K562 (cell line): ENCODE data around the gene EPB41L4B. TPM values are rescaled to one million over a fixed set of nuclear protein-coding genes. Genes with fewer than 3 reads are reported as not detected.

Source experiments
- ATAC-seq: fragments of 200-7000 bp; cut with Tn5 transposase; 3 replicates; pipeline ENCODE4 v1.9.1; 2020; ENCODE audit warnings: moderate library complexity
- BruUV-seq: library from RNA; stranded (reverse); fragments of 400-500 nt; replicated peaks from 2 replicates; lab custom pipeline; 2021; lab: Mats Ljungman, UMichigan
- CTCF ChIA-PET: fragments of 300-600 bp; formaldehyde crosslinking; extraction: SDS; loops from one replicate; lab custom pipeline; 2021; ENCODE audit warnings: low intra/inter-chr PET ratio; lab: Yijun Ruan, JAX
- POLR2A ChIA-PET: fragments of 300-600, 350-650 bp; sonication (Branson Sonifier 250); formaldehyde crosslinking; extraction: SDS; loops from one replicate; lab custom pipeline; 2021; ENCODE audit warnings: antibody characterized with exemption, inconsistent platforms; lab: Yijun Ruan, JAX
- DNase-seq, 4 experiments: peaks; one replicate each; pipeline versions ENCODE4 v3.0.0 to v3.0.0-alpha.2; 2011 to 2018; ENCODE audit warnings: low spot score in 3 of 4, mixed read lengths in 3 of 4; ENCODE audit errors: extremely low read depth in 1 of 4
- FAIRE-seq: peaks from 2 replicates; lab custom pipeline; 2011; peaks lifted over from hg19 to GRCh38; lab: Jason Lieb, UNC
- H2AFZ ChIP-seq: 2 replicates; pipeline ENCODE4 v1.6.0; 2011; ENCODE audit warnings: low read depth, low read length, control low read depth, inconsistent platforms
- H3K27ac ChIP-seq: fragments of 200-600 bp; 3 replicates; pipeline ENCODE4 v1.8.0; 2011; ENCODE audit warnings: low read depth, mild to moderate bottlenecking, control low read depth, inconsistent platforms, low read length, moderate library complexity, mixed read lengths; ENCODE audit errors: extremely low read depth
- H3K27me3 ChIP-seq, 2 experiments: fragments of 300-600 bp in 1 of 2; 2 replicates in 1 of 2; 3 replicates in 1 of 2; pipeline versions ENCODE4 v1.6.0 to v1.8.0; 2011; ENCODE audit warnings: inconsistent platforms in 2 of 2, low read length in 2 of 2, mild to moderate bottlenecking in 1 of 2, mixed read lengths in 1 of 2, moderate library complexity in 1 of 2; ENCODE audit not compliant: control insufficient read depth in 2 of 2, insufficient read depth in 2 of 2
- H3K36me3 ChIP-seq: fragments of 300-600 bp; 3 replicates; pipeline ENCODE4 v1.8.0; 2011; ENCODE audit warnings: mild to moderate bottlenecking, low read length, inconsistent platforms; ENCODE audit not compliant: control insufficient read depth, insufficient read depth
- H3K4me1 ChIP-seq, 2 experiments: fragments of 200-600 bp in 1 of 2; replicated peaks in 1 of 2; 2 replicates in 1 of 2; 3 replicates in 1 of 2; pipeline versions ENCODE4 v1.5.1 to v1.8.0; 2011; ENCODE audit warnings: inconsistent platforms in 2 of 2, low read length in 2 of 2, mild to moderate bottlenecking in 1 of 2, mixed read lengths in 1 of 2, moderate library complexity in 1 of 2; ENCODE audit not compliant: control insufficient read depth in 2 of 2, insufficient read depth in 2 of 2
- H3K4me2 ChIP-seq: 2 replicates; pipeline ENCODE4 v1.6.1; 2011; ENCODE audit warnings: low read length, control low read depth, inconsistent platforms, mixed read lengths; ENCODE audit not compliant: insufficient read depth
- H3K4me3 ChIP-seq: fragments of 200-600 bp; sonication (generic), shearing (Covaris generic); 2 replicates; pipeline ENCODE4 v1.5.1; 2016; ENCODE audit warnings: control low read depth, inconsistent platforms
- H3K79me2 ChIP-seq: fragments of 200-600 bp; 3 replicates; pipeline ENCODE4 v1.8.0; 2011; ENCODE audit warnings: low read length, inconsistent platforms; ENCODE audit not compliant: control insufficient read depth, insufficient read depth
- H3K9ac ChIP-seq, 2 experiments: 2 replicates each; pipeline versions ENCODE4 v1.6.0 to v1.6.1; 2011; ENCODE audit warnings: low read depth in 2 of 2, low read length in 2 of 2, control low read depth in 1 of 2, inconsistent platforms in 1 of 2, mild to moderate bottlenecking in 1 of 2, mixed read lengths in 1 of 2; ENCODE audit not compliant: insufficient read depth in 1 of 2
- H3K9me1 ChIP-seq: one replicate; pipeline ENCODE4 v1.6.0; 2011; ENCODE audit warnings: inconsistent platforms, mild to moderate bottlenecking, low read length, moderate library complexity; ENCODE audit not compliant: control insufficient read depth, insufficient read depth
- H3K9me3 ChIP-seq: replicated peaks from 2 replicates; pipeline ENCODE4 v1.5.1; 2011; ENCODE audit warnings: low read depth, low read length, inconsistent platforms; ENCODE audit not compliant: control insufficient read depth, insufficient read depth
- H4K20me1 ChIP-seq: replicated peaks from 2 replicates; pipeline ENCODE4 v1.6.1; 2011; ENCODE audit warnings: low read length, inconsistent platforms, mixed read lengths; ENCODE audit not compliant: control insufficient read depth, insufficient read depth
- ARID4B ChIP-seq: sonication (generic); formaldehyde crosslinking; IDR thresholded peaks from 2 replicates; pipeline ENCODE4 v1.8.0; 2022; ENCODE audit warnings: mild to moderate bottlenecking, missing genetic modification reagents
- CGGBP1 ChIP-seq: fragments of 250-450 bp; sonication (Bioruptor Pico); IDR thresholded peaks from 2 replicates; pipeline ENCODE4 v1.9.0; 2021; ENCODE audit warnings: mild to moderate bottlenecking
- CREB1 ChIP-seq, 2 experiments: sonication (generic) in 1 of 2; formaldehyde crosslinking in 1 of 2; IDR thresholded peaks; 2 replicates each; pipeline versions ENCODE4 v1.6.1 to v1.8.0; 2012 to 2022; ENCODE audit warnings: inconsistent platforms in 1 of 2, mild to moderate bottlenecking in 1 of 2, missing genetic modification reagents in 1 of 2, moderate library complexity in 1 of 2
- DNMT1 ChIP-seq: fragments of 450-650 bp; IDR thresholded peaks from 2 replicates; pipeline ENCODE4 v1.6.1; 2016; ENCODE audit warnings: antibody characterized with exemption, mild to moderate bottlenecking
- FOXM1 ChIP-seq, 2 experiments: fragments of 450-650 bp in 1 of 2; sonication (generic) in 1 of 2; formaldehyde crosslinking in 1 of 2; IDR thresholded peaks; 2 replicates each; pipeline versions ENCODE4 v1.6.1 to v1.9.0; 2017 to 2022; ENCODE audit warnings: low read depth in 2 of 2, mild to moderate bottlenecking in 2 of 2, missing genetic modification reagents in 1 of 2, moderate library complexity in 1 of 2
- KLF1 ChIP-seq: fragments of 450-650 bp; IDR thresholded peaks from 2 replicates; pipeline ENCODE4 v1.6.1; 2016; ENCODE audit warnings: missing genetic modification characterization, missing compliant biosample characterization
- LEF1 ChIP-seq: fragments of 450-650 bp; IDR thresholded peaks from 2 replicates; pipeline ENCODE4 v1.6.1; 2016; ENCODE audit warnings: mild to moderate bottlenecking
- MAFK ChIP-seq: IDR thresholded peaks from 2 replicates; pipeline ENCODE4 v1.6.1; 2011; ENCODE audit warnings: low read length, improper control_type of control experiment
- PRMT5 ChIP-seq: sonication (generic); formaldehyde crosslinking; IDR thresholded peaks from 2 replicates; pipeline ENCODE4 v1.5.0; 2020; ENCODE audit warnings: missing genetic modification reagents
- TAL1 ChIP-seq: fragments of 450-650 bp; IDR thresholded peaks from 2 replicates; pipeline ENCODE4 v1.6.1; 2016; ENCODE audit warnings: mild to moderate bottlenecking
- ZBTB8A ChIP-seq: fragments of 450-650 bp; IDR thresholded peaks from 2 replicates; pipeline ENCODE4 v1.6.1; 2018; ENCODE audit warnings: mild to moderate bottlenecking, moderate library complexity; ENCODE audit not compliant: partially characterized antibody
- ZNF274 ChIP-seq: IDR thresholded peaks from 2 replicates; pipeline ENCODE4 v1.6.1; 2011; ENCODE audit warnings: low read depth, mild to moderate bottlenecking, low read length, moderate library complexity, borderline replicate concordance
- ZNF518B ChIP-seq: fragments of 250-450 bp; sonication (Bioruptor Pico); IDR thresholded peaks from 2 replicates; pipeline ENCODE4 v1.5.0; 2021; ENCODE audit warnings: mild to moderate bottlenecking, moderate library complexity
- ZNF695 ChIP-seq: fragments of 450-650 bp; formaldehyde crosslinking; IDR thresholded peaks from 2 replicates; pipeline ENCODE4 v1.4.0; 2020; ENCODE audit warnings: mild to moderate bottlenecking, moderate library complexity
- WGBS: fragments of 100-300 bp; shearing (Covaris generic); methylation state at CpG from one replicate; pipeline ENCODE4 v1.1.6; 2016; ENCODE audit warnings: low coverage, mixed read lengths; ENCODE audit not compliant: insufficient coverage; ENCODE audit errors: missing lambda C conversion rate; 5-methylcytosine and 5-hydroxymethylcytosine counted together
- in situ Hi-C: fragments of 300-500 bp; cut with MboI; formaldehyde crosslinking; loops from 4 replicates; pipeline ENCODE4 v1.15.0; 2018; ENCODE audit warnings: inconsistent platforms, mixed read lengths
- intact Hi-C: fragments of 100-400 bp; cut with micrococcal nuclease; formaldehyde crosslinking; loops from 2 replicates; pipeline ENCODE4 v1.14.2; 2022
- polyA plus RNA-seq, 8 experiments: library from polyadenylated mRNA; depleted of rRNA in 4 of 8; stranded (reverse) in 5 of 8; unstranded in 3 of 8; fragments of >200 nt; fragmentation: Nextera tagmentation in 2 of 8; fragmentation: Illumina TruSeq in 1 of 8; extraction: Ambion mirVana in 2 of 8; extraction: Trizol in 1 of 8; gene quantifications; 2 replicates each; pipeline versions ENCODE4 v1.2.1 to v1.2.3, GENCODE V29; 2011 to 2014; ENCODE audit warnings: inconsistent platforms in 1 of 8, missing spikeins in 1 of 8
- total RNA-seq, 7 experiments: library from RNA; depleted of rRNA in 6 of 7; stranded (reverse); fragments of >200 nt in 6 of 7; fragmentation: Illumina TruSeq in 2 of 7; extraction: Trizol in 2 of 7; gene quantifications; 2 replicates each; pipeline versions ENCODE4 v1.2.1 to v1.2.3, GENCODE V29; 2011 to 2021; ENCODE audit warnings: low replicate concordance in 1 of 7

The EPB41L4B gene
- total and polyA plus RNA-seq, 9 of the 15 experiments (the other 6 are each of a cell fraction or from before 2014, with no cell fraction given) = 0.09 to 0.38 (median 0.21) TPM

- POLR2A ChIA-PET = no interaction called here
- BruUV-seq = no TSS peak
- intact Hi-C loops = loop anchor here (10.0 kb wide), 1 partner anchor 370 kb away; the partner anchor contains the start of gene ACTL7B
- Histone ChIP-seq H4K20me1 (no peaks in the 10 kb centered on the region), H3K9ac (no peak overlapping the region), H3K4me2 (no peak overlapping the region), H3K4me1 (no peaks in the 10 kb centered on the region), H3K27ac (no peak overlapping the region), H3K27me3 (peaks cover 10 to 33% of the 10 kb centered on the region in 2 experiments), H2AFZ (no peak overlapping the region), H3K79me2 (no peaks in the 10 kb centered on the region), H3K9me3 (no peaks in the 10 kb centered on the region), H3K36me3 (no peaks in the 10 kb centered on the region), H3K9me1 (no peaks in the 10 kb centered on the region), H3K4me3 (no peak overlapping the region)
- WGBS = 0% methylated on average over 3 of the region's 3 CpGs
- DNase-seq (no peak), FAIRE-seq (no peak), ATAC-seq (no peak)
- CTCF ChIA-PET = no interaction called here
- in situ Hi-C loops = no loop called here
- no peak for TF ChIP-seq ZNF274
- TF ChIP-seq ZBTB8A = no peak
- TF ChIP-seq LEF1 = no peak
- TF ChIP-seq MAFK = no peak
- no peak for TF ChIP-seq TAL1
- no peak for TF ChIP-seq FOXM1 (IDR thresholded peaks at IDR 0.05; ENCODE audit: low read depth)
- no peak for TF ChIP-seq FOXM1 (CRISPR knock-in tag; IDR thresholded peaks at IDR 0.05; ENCODE audit: low read depth)
- TF ChIP-seq ZNF518B (CRISPR knock-in tag) = no peak
- TF ChIP-seq CGGBP1 = no peak
- no peak for TF ChIP-seq PRMT5 (CRISPR knock-in tag)
- TF ChIP-seq ZNF695 (CRISPR knock-in tag) = no peak
- TF ChIP-seq CREB1 (IDR thresholded peaks at IDR 0.05) = no peak
- TF ChIP-seq CREB1 (CRISPR knock-in tag; IDR thresholded peaks at IDR 0.05) = no peak
- TF ChIP-seq DNMT1 = no peak
- TF ChIP-seq KLF1 (tag) = no peak
- no peak for TF ChIP-seq ARID4B
These were observed 96.1 kb downstream of the EPB41L4B start for GRCh38 chr9:109224751-109225150.
